Measurements from ENCODE around the gene IL7R. TPM values are rescaled to one million over a fixed set of nuclear protein-coding genes. Genes with fewer than 3 reads are reported as not detected.

Gene IL7R
- total RNA-seq (2014; rRNA removed; shearing (Covaris generic)), result not detected in 2 replicates

DNA sequence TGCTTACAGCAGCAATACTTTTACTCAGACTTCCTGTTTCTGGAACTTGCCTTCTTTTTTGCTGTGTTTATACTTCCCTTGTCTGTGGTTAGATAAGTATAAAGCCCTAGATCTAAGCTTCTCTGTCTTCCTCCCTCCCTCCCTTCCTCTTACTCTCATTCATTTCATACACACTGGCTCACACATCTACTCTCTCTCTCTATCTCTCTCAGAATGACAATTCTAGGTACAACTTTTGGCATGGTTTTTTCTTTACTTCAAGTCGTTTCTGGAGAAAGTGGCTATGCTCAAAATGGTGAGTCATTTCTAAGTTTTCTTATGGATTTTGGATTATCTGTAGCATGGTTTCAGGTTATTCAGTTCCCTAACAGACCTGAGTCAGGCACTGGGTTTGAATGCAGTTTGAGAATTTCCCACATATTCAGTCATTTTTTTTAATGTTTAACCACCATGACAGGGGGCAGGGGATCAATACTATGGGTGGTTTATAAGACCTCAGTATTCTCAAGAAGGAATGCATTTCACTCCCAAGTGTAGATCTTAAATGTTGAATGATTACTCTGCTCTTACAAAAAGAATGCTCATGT, at the start of gene IL7R:
Gene IL7R (plus strand): TSS at position 127 of the 587 bp plus-strand sequence. CDS start 87 bp downstream, at position 214.
- DNase-seq (ENCODE audit: low spot score), result no peak
- in situ Hi-C loops (cut with HindIII; ENCODE audit: low sequenced_read_pairs), result no loop called here

DNA sequence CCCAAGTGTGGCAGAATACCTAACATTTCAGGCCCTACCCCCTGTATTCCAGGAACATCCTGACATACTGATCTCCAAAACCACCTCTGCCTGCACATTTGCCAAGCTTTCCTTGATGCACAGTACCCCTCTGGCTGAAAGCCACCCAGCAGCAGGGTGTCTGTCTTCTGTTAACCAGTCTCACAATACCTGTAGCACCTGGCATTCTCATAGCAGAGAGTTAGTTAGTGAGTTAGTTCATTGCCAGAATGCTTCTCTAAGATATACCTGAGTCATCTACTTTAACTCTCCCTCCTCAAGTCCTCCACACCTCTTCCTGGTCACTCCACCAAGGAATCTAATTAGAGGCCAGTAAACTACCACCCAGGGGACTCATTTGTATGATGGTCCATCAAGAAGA, 46.1 kb upstream of the IL7R start:
- in situ Hi-C loops (cut with HindIII; ENCODE audit: low sequenced_read_pairs), result no loop called here
- no peak for DNase-seq (ENCODE audit: low spot score)

GRCh38 chr5:35811108-35811741, 45.5 kb upstream of the IL7R start:
- in situ Hi-C loops (cut with HindIII; ENCODE audit: low sequenced_read_pairs), result no loop called here
- no peak for DNase-seq (ENCODE audit: low spot score)

GRCh38 chr5:35813521-35813920, 43.2 kb upstream of the IL7R start:
- in situ Hi-C loops (cut with HindIII; ENCODE audit: low sequenced_read_pairs), result no loop called here
- DNase-seq (ENCODE audit: low spot score), result no peak

GRCh38 chr5:35815089-35815936, 41.4 kb upstream of the IL7R start:
- in situ Hi-C loops (cut with HindIII; ENCODE audit: low sequenced_read_pairs), result no loop called here
- no peak for DNase-seq (ENCODE audit: low spot score)

DNA sequence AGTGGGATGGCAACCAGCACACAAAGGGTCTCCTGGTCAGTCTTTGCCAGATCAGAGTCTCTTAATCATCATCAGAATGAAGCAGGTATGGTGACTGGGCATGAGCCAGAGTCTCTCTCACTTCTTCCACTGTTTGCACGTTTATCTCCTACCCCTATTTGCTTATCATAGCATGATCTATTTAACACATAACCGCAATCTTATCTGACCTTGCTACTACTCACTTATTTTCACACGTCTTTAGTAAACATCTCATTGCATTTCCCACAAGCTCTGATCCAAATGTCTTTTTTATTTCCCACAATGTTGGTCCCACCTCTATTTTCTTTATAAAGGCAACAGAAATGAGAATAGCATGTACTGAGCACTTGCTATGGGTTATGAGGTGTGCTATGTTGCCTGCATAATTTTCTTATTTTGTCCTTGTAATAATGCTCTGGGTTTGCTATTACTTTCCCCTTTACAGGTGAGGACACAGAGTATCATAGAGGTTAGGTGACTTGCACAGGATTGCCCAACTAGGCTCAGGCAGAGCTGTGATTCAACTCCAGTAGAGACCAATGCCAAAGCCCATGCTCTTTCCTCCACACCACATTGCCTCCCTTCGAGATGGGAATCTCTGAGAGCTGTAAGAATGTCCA, 39.7 kb upstream of the IL7R start:
- in situ Hi-C loops (cut with HindIII; ENCODE audit: low sequenced_read_pairs), result no loop called here
- DNase-seq (ENCODE audit: low spot score), result no peak

DNA sequence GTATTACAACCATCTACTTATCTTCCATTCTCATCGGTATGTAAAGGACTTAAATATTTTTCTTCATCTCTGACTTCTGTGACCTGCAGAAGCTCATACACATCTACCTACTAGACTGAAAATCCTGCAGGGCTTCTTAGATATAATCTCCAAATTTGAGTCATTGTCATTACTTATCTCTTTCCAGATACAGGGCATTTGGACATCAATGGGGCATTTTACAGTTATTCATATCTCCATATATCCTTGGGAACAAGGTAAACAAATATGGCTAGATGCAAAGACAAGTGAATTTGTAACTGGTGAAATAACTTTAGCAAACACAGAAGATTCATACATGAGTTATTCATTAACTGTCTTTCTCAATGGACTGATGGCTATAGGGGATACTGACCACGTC, 37.7 kb upstream of the IL7R start:
- in situ Hi-C loops (cut with HindIII; ENCODE audit: low sequenced_read_pairs), result no loop called here
- no peak for DNase-seq (ENCODE audit: low spot score)

DNA sequence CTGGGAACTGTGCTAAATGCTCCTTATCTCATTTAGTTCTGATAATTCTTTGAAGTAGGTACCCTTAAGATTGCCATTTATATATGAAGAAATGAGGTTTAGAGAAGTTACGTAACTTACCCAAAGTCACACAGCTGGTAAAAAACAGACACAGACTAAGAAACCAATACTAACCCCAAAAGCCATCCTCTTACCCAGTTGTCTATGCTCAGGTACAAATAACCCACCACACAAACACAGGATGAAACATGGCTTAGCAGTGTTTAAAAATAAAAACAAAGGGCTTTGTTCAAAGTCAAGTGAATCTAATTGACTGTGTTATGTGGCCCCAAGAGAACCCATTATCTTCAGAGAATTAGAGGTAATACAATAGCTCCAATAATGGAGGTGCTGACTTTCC, 37.0 kb upstream of the IL7R start:
- in situ Hi-C loops (cut with HindIII; ENCODE audit: low sequenced_read_pairs), result no loop called here
- no peak for DNase-seq (ENCODE audit: low spot score)

DNA sequence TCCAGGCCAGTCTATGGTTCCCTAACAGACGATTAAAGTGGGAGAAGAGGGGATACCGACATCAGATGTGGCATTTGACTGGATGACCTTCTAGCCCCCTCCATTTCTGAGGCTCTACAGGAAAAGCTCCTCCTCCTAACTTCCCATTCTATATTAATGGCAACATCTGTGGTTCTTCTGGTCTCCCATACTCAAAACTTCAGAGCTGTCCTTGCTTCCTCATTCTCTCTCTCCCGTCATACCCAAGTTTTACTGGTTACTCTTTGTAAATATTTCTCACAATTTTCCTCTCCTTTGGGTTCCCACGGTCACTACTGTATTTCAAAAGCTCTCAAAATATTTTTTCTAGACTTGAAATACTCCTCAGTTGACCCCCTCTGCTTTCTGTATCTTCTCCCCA, 36.0 kb upstream of the IL7R start:
- in situ Hi-C loops (cut with HindIII; ENCODE audit: low sequenced_read_pairs), result no loop called here

GRCh38 chr5:35821513-35821912, 35.2 kb upstream of the IL7R start:
- no peak for DNase-seq (ENCODE audit: low spot score)
- in situ Hi-C loops (cut with HindIII; ENCODE audit: low sequenced_read_pairs), result no loop called here

More for the DNA sequence above, 36.0 kb upstream of the IL7R start:
- DNase-seq (ENCODE audit: low spot score), result no peak

DNA sequence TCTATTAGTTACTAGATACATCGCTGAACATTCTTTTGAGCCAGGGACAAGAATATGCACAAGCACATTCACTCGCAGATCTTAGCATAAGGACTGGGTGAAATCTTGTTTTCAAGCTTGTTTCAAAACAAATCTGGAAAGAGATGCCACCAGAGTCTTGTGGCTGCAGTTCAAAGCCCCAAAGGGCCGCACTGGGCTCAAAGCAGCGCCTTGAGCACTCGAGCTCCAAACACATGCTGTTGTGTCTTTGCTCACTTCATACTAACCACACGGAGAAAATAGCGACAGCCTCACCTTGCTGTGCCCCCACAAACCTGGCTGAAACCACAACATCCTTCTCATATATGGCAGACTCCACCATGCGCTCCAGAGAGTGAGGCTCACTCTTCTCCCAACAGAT, 34.2 kb upstream of the IL7R start:
- in situ Hi-C loops (cut with HindIII; ENCODE audit: low sequenced_read_pairs), result no loop called here

GRCh38 chr5:35823347-35824098, 33.2 kb upstream of the IL7R start:
- DNase-seq (ENCODE audit: low spot score), result no peak
- in situ Hi-C loops (cut with HindIII; ENCODE audit: low sequenced_read_pairs), result no loop called here

More for the DNA sequence above, 34.2 kb upstream of the IL7R start:
- DNase-seq (ENCODE audit: low spot score), result no peak

GRCh38 chr5:35826056-35826455, 30.6 kb upstream of the IL7R start:
- no peak for DNase-seq (ENCODE audit: low spot score)
- in situ Hi-C loops (cut with HindIII; ENCODE audit: low sequenced_read_pairs), result no loop called here

DNA sequence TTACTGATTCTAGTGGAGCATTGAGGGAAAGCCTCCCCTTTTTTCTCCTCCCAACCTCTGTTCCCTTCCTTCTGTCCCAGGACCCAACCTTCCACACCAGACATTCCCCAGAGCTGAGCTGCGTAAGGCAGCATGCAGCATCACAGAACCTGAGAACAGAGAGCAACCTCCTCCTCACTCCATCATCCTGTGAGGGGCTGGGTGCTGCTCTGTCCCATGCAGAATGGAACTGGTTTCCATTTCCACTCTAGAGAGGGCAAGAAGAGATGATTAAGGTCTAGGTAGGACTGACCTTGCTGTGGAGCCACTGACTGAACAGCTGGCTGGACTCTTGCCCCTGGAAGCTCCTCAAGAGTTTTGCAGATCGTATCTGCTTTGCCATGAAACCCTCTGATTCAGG, 30.1 kb upstream of the IL7R start:
- DNase-seq (ENCODE audit: low spot score), result no peak
- in situ Hi-C loops (cut with HindIII; ENCODE audit: low sequenced_read_pairs), result no loop called here

DNA sequence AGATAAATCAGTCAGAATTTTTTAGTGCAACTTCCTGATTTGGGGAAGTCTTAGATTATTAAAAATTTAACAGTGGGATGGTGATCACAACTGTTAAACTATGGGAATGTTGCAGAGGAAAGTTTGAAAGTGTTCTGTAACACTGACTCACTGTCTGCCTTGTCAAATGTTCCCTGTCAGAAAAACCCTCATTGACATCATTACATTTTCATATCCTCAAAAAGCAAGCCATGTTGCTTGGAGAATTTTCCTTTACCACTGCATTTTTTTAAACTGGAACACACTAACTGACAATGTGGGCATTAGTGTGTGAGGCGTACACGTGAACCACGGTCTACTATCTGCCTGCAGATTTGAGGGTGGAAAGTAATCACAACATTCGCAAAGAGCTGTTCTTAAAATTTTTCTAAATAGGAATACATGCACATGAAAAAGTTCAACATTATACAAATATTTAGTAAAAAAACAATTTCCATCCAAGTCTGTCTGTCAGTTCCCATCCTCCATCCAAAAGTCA, 28.6 kb upstream of the IL7R start:
- in situ Hi-C loops (cut with HindIII; ENCODE audit: low sequenced_read_pairs), result no loop called here
- no peak for DNase-seq (ENCODE audit: low spot score)

- no peak for DNase-seq (ENCODE audit: low spot score)
- in situ Hi-C loops (cut with HindIII; ENCODE audit: low sequenced_read_pairs), result no loop called here
Measured at GRCh38 chr5:35830587-35830986, 26.1 kb upstream of the IL7R start.

GRCh38 chr5:35832762-35833161, 23.9 kb upstream of the IL7R start:
- in situ Hi-C loops (cut with HindIII; ENCODE audit: low sequenced_read_pairs), result no loop called here
- no peak for DNase-seq (ENCODE audit: low spot score)

DNA sequence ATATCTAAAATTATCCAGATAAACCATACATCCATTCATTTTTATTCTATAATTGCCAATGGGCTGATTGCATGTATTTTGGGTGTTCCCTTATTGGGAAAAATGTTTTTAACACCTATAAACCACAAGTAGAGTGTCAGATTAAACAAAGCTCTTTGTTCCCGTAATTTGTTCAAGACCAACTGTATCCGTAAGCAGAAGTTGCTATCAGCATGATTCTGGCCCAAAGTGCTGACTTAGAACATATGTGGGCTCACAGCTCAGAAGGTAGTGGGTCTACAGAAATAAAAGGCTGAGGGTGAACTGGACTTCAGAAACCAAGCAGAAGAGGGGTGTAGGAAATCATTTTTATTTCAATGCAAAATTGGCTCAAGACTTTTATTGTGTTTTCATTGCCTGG, 23.5 kb upstream of the IL7R start:
- in situ Hi-C loops (cut with HindIII; ENCODE audit: low sequenced_read_pairs), result no loop called here
- DNase-seq (ENCODE audit: low spot score), result no peak
